GM19099 (cell line): Measurements from ENCODE around the gene OR51B2.

Experiments used
- POLR2A ChIP-seq: IDR thresholded peaks from 3 replicates; pipeline ENCODE4 v1.6.1; 2011; ENCODE audit warnings: low read depth; ENCODE audit not compliant: insufficient read length; ENCODE audit errors: extremely low read depth

Gene OR51B2

DNA sequence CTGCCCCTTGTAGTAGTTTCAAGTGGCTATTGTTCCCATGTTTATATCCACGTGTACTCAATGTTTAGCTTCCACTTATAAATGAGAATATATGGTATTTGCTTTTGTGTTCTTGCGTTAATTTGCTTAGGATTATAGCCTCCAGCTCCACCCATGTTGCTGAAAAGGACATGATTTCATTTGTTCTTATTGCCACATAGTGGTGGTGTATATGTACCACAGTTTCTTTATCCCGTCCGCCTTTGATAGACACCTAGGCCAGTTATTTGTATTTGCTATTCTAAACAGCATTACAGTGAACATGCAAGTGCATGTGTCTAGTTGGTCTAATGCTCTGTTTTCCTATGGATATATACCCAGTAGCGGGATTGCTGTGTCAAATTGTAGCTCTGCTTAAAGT, 6.8 kb downstream of the OR51B2 start:
- no peak for TF ChIP-seq POLR2A

DNA sequence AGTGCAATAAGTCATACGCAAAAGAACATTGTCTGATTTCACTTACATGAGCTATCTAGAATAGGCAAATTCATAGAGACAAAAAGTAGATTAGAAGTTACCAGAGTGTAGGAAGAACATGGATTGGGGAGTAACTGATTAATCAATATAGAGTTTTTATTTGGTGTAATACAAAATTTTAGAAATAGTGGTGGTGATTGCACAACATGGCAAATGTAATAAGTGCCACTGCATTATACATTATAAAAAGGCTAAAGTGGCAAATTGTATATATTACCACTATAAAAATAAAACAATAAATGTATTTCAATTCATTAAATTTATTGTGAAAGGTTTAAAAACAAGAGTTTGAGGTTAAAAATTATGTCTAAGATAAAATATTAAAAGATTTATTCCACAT, 13.7 kb downstream of the OR51B2 start:
- TF ChIP-seq POLR2A = no peak

DNA sequence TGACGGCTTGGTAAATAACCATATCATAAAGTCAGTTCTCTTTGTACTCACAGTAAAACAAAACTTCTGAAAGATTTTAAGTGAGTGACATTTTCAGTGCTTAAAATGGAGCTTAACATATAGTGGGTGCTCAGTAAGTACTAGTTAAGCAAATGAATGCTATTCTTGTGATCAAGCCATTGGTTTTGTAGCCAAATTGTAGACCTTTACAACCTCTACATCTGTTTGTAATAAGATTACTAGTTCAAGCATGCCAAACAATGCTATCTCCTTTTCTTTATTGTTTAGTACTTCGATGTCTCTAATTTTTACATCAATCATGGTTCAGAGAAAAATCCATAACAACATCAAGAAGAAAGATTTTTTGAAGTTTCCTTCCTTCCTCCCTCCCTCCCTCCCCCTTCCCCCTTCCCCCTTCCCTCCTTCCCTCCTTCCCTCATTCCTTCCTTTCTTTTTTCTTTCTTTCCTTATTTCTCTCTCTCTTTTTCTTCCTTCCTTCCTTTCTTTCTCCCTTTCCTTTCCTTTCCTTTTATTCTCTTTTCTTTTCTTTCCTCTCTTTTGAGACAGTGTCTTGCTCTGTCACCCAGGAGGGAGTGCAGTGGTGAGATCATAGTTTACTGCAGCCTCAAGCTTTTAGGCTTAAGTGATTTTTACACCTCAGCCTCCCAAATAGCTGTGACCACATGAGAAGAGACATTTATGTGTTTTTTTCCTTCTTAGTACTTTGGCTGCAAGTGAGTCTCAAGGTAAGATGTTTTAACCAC, 16.7 kb downstream of the OR51B2 start:
- TF ChIP-seq POLR2A = no peak

DNA sequence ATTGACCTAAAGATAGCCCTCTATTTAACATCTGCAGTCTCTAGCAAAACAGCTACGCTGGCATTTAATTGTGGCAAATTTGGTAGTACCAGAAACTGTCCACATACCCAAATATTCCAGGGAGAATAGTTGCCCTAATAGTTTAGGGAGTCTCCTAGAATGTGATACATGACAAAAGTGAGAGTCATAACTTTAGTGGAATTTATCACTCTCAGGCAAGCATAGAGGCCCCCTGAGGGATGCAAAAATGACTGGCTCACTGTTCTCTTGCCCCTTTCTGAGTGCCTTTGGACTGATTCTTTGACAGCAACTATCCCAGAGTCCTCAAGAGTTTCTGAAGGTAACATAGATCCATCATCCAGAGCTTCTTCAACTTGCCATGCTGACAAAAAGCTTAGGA, 20.1 kb downstream of the OR51B2 start:
- TF ChIP-seq POLR2A = no peak

DNA sequence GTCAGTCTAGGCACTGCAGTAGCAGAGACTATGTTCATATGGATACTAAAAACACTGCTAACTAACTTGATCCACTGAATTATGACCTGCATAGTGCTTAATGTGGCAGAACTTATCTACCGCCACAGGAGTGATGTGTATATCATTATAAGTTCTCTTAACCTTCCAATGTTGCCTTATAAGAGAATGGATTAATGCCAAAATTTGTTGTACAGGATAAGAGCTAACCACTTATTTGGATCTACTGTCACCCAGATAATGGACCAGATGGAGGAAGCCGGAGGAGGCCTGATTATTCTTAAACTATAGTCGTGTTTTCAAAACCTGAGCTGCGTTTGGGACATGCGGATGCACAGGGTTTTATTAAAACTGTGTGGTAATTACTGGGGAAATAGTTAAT, 20.5 kb downstream of the OR51B2 start:
- no peak for TF ChIP-seq POLR2A

DNA sequence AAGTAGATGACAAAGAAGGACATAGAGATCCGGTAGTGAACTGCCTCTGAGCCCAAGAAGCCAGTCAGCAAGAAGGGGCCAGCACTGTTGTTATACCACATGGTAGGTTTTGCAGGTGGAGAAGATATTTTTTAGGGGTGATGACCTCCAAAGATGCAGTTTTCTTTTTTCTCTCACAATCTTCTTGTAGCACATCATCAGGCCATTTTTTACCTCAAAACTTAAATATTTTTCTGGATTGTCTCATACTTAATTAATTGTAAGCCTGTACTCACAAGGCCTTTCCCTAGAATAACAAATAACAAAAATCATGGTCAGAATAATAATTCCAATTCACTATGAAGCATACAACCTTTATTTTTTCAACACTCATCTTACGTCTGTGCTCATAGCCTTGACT, 22.3 kb downstream of the OR51B2 start, which contains the start of gene OR51B4:
Gene OR51B4 (minus strand): TSS at position 101 of the 400 bp plus-strand sequence. CDS start 0 bp downstream, at position 101.
- TF ChIP-seq POLR2A = no peak

DNA sequence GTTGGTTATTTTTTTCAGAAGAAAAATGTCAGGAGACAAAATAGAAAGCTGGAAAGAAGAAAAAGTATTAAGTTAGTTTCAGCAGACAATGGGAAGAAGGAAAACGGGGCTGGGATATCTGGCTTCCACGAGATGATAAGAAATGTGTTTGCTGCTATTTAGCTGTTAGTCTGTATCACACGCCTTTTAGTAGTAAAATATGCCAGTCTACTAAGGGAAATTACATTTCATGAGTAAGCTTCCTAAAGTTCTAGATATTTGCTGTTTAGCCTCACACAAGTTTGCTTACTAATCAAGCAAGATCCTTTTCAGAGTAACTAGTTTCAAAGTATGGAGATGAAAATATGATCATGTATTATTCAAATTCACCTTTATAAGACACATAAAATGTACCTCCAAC, 23.8 kb downstream of the OR51B2 start:
- TF ChIP-seq POLR2A = no peak

DNA sequence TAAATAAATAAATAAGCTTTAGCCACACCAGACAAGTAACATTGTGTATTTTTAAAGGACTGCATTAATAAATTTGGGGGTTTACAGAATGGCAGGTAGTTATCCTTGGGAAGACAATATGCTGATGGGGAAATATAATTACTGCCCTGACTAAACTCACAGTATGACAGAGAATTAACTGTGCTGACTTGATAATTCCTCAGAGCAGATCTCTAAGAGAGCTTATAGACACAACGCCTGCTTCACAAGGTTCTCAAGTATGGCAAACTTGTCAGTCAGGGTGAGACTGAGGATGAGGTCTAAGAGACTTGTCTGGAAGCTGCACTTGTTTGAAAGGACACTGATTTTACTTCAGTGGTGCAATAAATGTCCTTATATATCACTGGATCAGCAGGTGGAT, 25.6 kb downstream of the OR51B2 start:
- no peak for TF ChIP-seq POLR2A

DNA sequence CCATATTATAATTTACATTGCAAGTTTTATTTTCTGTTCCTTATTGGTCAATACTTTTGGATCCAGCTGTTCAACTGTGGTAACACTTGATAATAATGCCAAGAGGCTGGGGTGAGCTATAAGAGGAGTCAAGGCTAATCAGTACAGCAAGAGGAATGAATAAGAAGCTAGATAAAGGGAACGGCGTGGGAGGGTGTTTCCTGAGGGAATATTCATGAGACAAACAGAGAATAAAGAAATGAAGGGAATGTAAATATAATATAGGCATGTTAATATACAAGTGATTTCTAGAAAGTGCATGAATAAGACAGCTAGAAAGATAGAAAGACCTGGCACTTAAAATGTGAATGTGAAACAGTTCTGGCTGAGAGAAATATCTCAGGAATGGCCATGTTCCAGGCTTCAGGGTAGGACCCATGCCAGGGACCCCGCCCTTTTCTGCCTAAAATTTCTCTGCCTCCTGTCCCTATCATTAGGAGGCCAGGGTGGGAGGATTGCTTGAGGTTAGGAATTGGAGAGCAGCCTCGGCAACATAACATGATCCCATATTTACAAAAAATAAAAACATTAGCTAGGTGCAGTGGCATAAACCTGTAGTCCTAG, 26.3 kb downstream of the OR51B2 start:
- no peak for TF ChIP-seq POLR2A

DNA sequence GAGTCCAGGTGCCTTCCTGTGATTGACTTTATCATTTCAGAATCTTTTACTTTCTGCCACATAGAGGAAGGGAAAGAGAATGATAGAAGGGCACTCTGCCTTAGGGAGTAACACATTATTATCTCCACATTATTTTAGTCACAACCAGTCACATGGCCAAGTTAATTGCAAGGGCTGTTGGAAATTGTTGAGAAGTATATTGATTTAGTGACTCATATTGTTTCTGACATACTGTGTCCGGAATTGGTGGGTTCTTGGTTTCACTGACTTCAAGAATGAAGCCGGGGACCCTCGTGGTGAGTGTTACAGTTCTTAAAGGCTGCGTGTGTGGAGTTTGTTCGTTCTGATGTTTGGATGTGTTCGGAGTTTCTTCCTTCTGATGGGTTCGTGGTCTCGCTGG, 31.1 kb downstream of the OR51B2 start:
- no peak for TF ChIP-seq POLR2A

DNA sequence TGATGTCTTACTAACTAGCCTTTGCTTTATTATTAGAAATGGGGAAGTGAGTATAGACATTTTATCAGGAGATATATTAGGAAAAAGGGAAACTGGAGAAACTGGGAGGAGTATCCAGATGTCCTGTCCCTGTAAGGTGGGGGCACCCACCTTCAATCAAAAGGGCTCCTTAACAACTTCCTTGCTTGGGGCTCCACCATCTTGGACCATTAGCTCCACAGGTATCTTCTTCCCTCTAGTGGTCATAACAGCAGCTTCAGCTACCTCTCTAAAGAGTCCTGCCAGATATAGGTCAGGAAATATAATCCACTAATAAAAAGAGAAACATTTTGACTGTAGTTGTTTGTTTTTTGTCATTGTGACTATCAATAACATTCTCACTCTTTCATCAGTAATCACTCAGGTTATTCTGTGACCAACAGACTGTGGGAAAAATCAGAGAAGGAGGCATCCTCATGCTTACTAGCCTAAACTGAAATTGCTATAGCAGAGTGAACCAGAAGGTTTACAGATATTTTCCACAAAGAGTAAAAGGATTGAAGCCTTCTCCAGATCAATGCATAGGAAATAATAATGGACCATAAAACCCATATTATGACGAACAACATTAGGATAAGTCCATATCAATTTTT, 32.8 kb downstream of the OR51B2 start:
- no peak for TF ChIP-seq POLR2A

DNA sequence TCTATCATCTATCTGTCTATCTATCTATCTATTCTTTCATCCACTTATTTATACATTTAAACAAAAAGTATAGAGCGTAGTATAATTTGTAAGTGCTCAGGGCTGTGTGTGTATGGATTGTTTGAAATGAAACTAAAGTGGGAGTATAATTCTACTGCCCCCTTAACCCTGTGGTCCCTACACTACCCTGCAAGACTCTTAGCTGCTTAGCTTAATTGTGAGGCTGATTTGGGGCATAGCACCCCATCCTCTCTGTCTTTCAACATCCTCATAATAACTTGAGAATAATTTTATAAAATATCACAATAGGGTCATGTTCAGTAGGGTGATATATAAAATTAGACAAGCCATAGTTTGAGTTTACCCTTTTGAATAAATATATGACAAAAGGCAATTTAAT, 34.0 kb downstream of the OR51B2 start:
- no peak for TF ChIP-seq POLR2A

DNA sequence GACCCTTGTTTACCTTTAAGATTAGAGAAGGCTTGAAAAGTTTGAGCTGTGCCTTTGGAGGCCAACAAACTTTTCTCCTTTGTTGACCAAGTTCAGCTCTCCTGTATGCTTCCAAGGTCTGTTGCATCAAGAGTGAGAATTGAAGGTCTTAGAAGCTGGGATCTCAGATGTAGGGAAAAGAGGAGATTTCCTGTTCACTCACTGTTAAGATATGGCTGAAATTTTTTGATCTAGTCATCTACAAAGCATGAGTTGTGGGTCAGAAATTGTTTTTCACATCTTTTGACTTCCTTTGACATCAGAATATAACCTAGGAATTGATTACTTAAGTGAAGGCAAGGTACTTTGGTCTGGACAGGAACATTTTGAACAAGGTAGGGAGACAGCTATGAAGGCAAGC, 34.4 kb downstream of the OR51B2 start:
- no peak for TF ChIP-seq POLR2A

DNA sequence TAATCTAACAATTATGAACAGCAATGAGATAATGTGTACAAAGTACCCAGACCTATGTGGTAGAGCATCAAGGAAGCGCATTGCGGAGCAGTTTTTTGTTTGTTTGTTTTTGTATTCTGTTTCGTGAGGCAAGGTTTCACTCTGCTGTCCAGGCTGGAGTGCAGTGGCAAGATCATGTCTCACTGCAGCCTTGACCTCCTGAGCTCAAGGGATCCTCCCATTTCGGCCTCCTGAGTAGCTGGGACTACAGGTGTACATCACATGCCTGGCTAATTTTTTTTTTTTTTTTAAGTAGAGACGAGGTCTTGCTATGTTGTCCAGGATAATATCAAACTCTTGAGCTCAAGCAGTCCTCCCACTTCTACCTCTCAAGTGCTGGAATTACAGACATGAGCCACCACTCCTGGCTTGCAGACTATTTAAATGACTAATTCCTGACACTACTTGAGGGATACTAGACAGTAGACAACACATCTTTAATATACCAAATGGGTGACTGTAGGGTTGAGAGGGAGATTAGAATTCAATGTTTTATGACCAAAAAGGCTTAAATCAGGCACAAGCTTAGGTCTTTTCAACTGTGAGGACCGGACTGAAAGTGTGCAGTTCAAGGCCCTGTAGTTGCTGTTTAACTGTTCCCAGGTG, 35.1 kb downstream of the OR51B2 start:
- TF ChIP-seq POLR2A = no peak

DNA sequence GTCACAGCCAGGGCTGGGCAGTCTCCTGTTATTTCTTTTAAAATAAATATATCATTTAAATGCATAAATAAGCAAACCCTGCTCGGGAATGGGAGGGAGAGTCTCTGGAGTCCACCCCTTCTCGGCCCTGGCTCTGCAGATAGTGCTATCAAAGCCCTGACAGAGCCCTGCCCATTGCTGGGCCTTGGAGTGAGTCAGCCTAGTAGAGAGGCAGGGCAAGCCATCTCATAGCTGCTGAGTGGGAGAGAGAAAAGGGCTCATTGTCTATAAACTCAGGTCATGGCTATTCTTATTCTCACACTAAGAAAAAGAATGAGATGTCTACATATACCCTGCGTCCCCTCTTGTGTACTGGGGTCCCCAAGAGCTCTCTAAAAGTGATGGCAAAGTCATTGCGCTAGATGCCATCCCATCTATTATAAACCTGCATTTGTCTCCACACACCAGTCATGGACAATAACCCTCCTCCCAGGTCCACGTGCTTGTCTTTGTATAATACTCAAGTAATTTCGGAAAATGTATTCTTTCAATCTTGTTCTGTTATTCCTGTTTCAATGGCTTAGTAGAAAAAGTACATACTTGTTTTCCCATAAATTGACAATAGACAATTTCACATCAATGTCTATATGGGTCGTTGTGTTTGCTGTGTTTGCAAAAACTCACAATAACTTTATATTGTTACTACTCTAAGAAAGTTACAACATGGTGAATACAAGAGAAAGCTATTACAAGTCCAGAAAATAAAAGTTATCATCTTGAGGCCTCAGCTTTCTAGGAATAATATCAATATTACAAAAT, 35.8 kb downstream of the OR51B2 start:
- TF ChIP-seq POLR2A = no peak
